ENCODE data around the gene OLFM2.

OLFM2 gene

DNA sequence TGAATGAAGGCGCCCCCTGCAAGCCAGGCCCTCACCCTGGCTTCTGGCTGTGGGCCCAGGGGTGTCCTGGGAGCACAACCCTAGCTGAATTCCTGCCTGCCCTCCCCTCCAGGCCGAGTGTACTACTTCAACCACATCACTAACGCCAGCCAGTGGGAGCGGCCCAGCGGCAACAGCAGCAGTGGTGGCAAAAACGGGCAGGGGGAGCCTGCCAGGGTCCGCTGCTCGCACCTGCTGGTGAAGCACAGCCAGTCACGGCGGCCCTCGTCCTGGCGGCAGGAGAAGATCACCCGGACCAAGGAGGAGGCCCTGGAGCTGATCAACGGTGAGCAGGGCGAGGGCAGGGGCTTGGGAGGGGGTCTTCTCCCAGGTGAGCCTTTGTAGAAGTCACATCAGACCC, 98.0 kb downstream of the OLFM2 start:
- Histone ChIP-seq H3K27ac (replicated peaks) (no peak overlapping the region), H3K4me3 (replicated peaks; ENCODE audit: insufficient read depth, low read length) (no peak overlapping the region), H3K27me3 (ENCODE audit: insufficient read depth, poor library complexity, severe bottlenecking) (no peaks in the 10 kb centered on the region)
- DNase-seq (ENCODE audit: low read depth in 1 of 2, low spot score in 1 of 2): no peak
- TF ChIP-seq, protein P1, sequence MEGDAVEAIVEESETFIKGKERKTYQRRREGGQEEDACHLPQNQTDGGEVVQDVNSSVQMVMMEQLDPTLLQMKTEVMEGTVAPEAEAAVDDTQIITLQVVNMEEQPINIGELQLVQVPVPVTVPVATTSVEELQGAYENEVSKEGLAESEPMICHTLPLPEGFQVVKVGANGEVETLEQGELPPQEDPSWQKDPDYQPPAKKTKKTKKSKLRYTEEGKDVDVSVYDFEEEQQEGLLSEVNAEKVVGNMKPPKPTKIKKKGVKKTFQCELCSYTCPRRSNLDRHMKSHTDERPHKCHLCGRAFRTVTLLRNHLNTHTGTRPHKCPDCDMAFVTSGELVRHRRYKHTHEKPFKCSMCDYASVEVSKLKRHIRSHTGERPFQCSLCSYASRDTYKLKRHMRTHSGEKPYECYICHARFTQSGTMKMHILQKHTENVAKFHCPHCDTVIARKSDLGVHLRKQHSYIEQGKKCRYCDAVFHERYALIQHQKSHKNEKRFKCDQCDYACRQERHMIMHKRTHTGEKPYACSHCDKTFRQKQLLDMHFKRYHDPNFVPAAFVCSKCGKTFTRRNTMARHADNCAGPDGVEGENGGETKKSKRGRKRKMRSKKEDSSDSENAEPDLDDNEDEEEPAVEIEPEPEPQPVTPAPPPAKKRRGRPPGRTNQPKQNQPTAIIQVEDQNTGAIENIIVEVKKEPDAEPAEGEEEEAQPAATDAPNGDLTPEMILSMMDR (IDR thresholded peaks at IDR 0.05; ENCODE audit: insufficient read depth, low read length): no peak
- TF ChIP-seq SPI1 (IDR thresholded peaks at IDR 0.05; ENCODE audit: borderline replicate concordance, low read depth): no peak
- no peak for TF ChIP-seq POLR2AphosphoS5 (IDR thresholded peaks at IDR 0.05; ENCODE audit: low read depth)
- TF ChIP-seq REST (IDR thresholded peaks at IDR 0.05; ENCODE audit: insufficient replicate concordance, low read depth): no peak
- no peak for TF ChIP-seq GABPA (IDR thresholded peaks at IDR 0.05; ENCODE audit: low read depth)

DNA sequence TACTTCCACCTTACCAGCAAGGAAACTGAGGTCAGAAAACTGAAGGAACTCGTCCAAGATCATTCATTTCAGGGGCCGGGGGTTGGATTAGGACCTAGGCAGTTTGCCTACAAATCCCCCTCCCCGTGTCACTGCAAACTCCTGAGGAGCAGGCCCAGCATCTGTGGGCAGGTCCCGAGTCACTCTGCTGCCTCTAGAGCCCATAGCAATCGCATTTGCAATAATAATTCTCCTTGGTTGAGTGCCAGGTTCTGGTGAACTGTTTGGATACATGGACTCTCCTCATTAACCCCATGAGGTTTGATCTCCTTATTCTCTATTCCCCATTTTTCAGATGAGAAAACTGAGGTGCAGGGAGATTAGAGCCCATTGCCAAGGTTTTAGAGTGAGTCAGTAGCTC, 100.3 kb downstream of the OLFM2 start:
- peak overlapping the region; percentile 97 for H3K4me3 ChIP-seq (replicated peaks; ENCODE audit: insufficient read depth, low read length)
- DNase-seq (ENCODE audit: low read depth in 1 of 2, low spot score in 1 of 2): peak in 1 of 2 experiments; percentile 21
- no peaks in the 10 kb centered on the region for H3K27me3 ChIP-seq (ENCODE audit: insufficient read depth, poor library complexity, severe bottlenecking)
- TF ChIP-seq GABPA (IDR thresholded peaks at IDR 0.05; ENCODE audit: low read depth) (no peak), SPI1 (IDR thresholded peaks at IDR 0.05; ENCODE audit: borderline replicate concordance, low read depth) (no peak), POLR2AphosphoS5 (IDR thresholded peaks at IDR 0.05; ENCODE audit: low read depth) (no peak), REST (IDR thresholded peaks at IDR 0.05; ENCODE audit: insufficient replicate concordance, low read depth) (no peak)
- TF ChIP-seq, protein P1 (IDR thresholded peaks at IDR 0.05; ENCODE audit: insufficient read depth, low read length): no peak
- peak overlapping the region; percentile 64; the same call in 1 of the 2 replicates for H3K27ac ChIP-seq (replicated peaks)

DNA sequence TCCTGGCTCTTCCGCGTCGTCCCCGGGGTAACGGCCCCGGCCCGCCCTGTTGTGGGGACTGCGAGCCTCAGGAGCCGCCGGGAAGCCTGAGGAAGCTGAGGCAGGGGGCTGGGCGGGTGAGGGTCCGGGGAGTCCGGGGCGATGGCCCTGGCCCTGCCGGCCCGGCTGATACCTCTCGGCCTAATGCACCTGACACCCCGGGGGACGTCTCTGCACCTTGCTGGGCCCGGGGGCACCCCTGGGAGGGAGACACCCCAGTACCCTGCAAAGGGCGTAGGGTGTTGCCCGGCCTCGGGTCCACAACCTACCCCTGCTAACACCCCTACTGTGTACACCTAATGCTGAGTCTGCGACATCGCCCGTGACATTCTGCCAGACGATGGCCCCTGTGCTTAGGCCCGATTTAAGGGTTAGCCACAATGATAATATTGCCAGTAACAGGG, 100.8 kb downstream of the OLFM2 start:
- Histone ChIP-seq H3K27me3 (ENCODE audit: insufficient read depth, poor library complexity, severe bottlenecking) (no peaks in the 10 kb centered on the region), H3K27ac (replicated peaks) (peak overlapping the region; percentile 64), H3K4me3 (replicated peaks; ENCODE audit: insufficient read depth, low read length) (peak overlapping the region; percentile 97)
- TF ChIP-seq SPI1 (IDR thresholded peaks at IDR 0.05; ENCODE audit: borderline replicate concordance, low read depth): no peak
- DNase-seq (ENCODE audit: low read depth in 1 of 2, low spot score in 1 of 2): no peak

DNA sequence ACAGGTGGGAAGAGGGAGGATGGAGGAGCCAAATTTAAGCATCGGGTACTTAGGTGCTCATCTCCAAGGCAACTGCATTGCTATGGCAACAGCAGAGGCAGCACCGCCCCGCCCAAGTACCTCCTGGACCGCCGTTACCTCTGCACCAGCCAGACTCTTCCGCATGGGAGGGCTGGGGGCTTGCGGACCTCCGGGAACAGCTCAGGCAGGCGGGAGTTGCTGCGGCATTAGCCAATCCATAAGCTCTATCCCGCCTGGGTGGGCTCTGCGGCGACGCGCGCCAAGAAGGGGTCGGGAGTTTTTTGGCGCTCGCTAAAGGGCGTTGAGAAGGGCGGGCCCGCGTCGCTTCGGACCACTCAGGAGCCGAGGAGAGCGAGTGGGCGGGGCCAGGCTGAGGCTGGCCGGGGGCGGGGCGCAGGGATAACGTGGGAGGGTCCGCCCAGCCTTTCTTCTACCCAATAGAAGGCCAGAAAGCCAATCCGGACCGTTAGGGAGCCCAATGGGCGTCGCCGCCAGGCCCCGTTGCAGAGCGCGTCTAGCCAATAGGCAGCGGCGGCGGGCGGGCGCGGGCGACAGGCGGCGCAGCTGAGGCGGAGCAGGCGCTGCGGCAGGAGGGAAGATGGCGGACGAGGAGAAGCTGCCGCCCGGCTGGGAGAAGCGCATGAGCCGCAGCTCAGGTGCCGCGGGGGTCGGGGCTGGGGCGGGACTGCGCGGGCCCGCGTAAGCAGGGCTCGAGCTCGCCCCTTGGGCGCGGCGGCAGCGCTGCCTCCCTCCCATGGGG, 101.4 kb downstream of the OLFM2 start, which contains the start of gene PIN1:
PIN1 (plus strand) TSS at position 593 of the 781 bp plus-strand sequence; CDS start at position 620, 27 bp downstream.
- Histone ChIP-seq H3K27ac (replicated peaks) (peak within 1 kb of the TSS; percentile 76), H3K4me3 (replicated peaks; ENCODE audit: insufficient read depth, low read length) (peak within 1 kb of the TSS; percentile 97), H3K27me3 (ENCODE audit: insufficient read depth, poor library complexity, severe bottlenecking) (no peaks in the 10 kb centered on the region)
- TF ChIP-seq GABPA (IDR thresholded peaks at IDR 0.05; ENCODE audit: low read depth): no peak
- peak; percentile 15 for TF ChIP-seq REST (IDR thresholded peaks at IDR 0.05; ENCODE audit: insufficient replicate concordance, low read depth)
- TF ChIP-seq POLR2AphosphoS5 (IDR thresholded peaks at IDR 0.05; ENCODE audit: low read depth): peak; percentile 40
- peak; percentile 96 to 99 for DNase-seq (ENCODE audit: low read depth in 1 of 2, low spot score in 1 of 2)
